GM23338 (cell line): ENCODE measurements around the gene ZBTB7A.

Experiments
- CREB1 ChIP-seq: fragments of 250-450 bp; sonication (Bioruptor Pico); IDR thresholded peaks from 2 replicates; pipeline ENCODE4 v1.5.0; 2020; ENCODE audit warnings: low read depth, mild to moderate bottlenecking, moderate library complexity
- CTCF ChIP-seq, 2 experiments: fragments of 200-600 bp in 1 of 2; sonication (generic) in 1 of 2; conservative IDR thresholded peaks; 2 replicates each; pipeline versions ENCODE4 v1.5.1 to v1.6.1; 2016 to 2017; ENCODE audit warnings: antibody characterized with exemption in 2 of 2, low read depth in 2 of 2, mild to moderate bottlenecking in 2 of 2, moderate library complexity in 1 of 2
- ETS1 ChIP-seq: IDR thresholded peaks from 2 replicates; pipeline ENCODE4 v1.6.1; 2016; ENCODE audit warnings: antibody characterized with exemption
- POLR2AphosphoS5 ChIP-seq: IDR thresholded peaks from 2 replicates; pipeline ENCODE4 v1.6.1; 2016; ENCODE audit warnings: antibody characterized with exemption, low read depth
- REST ChIP-seq: IDR thresholded peaks from one replicate; pipeline ENCODE4 v1.6.1; 2018; ENCODE audit warnings: antibody characterized with exemption; ENCODE audit not compliant: unreplicated experiment

- TF ChIP-seq CTCF (conservative IDR thresholded peaks at IDR 0.05; ENCODE audit: low read depth in 2 of 2), result no peak
- no peak for TF ChIP-seq CREB1 (CRISPR knock-in tag)
- no peak for TF ChIP-seq ETS1
- TF ChIP-seq REST, result no peak
- TF ChIP-seq POLR2AphosphoS5, result no peak
Observed at GRCh38 chr19:4071610-4072009, 4.9 kb upstream of the ZBTB7A start.
